WERI-Rb-1 (cell line): ENCODE measurements around the gene GAL3ST2.

Experiments
- DNase-seq: peaks from one replicate; pipeline ENCODE4 v3.0.0-alpha.2; 2020
- H3K27ac ChIP-seq: fragments of 250-450 bp; sonication (Bioruptor Pico); 2 replicates; pipeline ENCODE4 v1.5.1; 2020; ENCODE audit warnings: mild to moderate bottlenecking, moderate library complexity
- H3K27me3 ChIP-seq: fragments of 250-450 bp; sonication (Bioruptor Pico); 2 replicates; pipeline ENCODE4 v1.5.1; 2021; ENCODE audit warnings: mild to moderate bottlenecking, low read depth, moderate library complexity; ENCODE audit not compliant: insufficient read depth, severe bottlenecking
- H3K36me3 ChIP-seq: fragments of 250-450 bp; sonication (Bioruptor Pico); 2 replicates; pipeline ENCODE4 v1.5.1; 2020; ENCODE audit warnings: mild to moderate bottlenecking, moderate library complexity
- H3K4me3 ChIP-seq: 2 replicates; pipeline ENCODE4 v1.5.1; 2011; ENCODE audit warnings: low read depth, mild to moderate bottlenecking, control low read depth, low read length
- H3K9me3 ChIP-seq: fragments of 250-450 bp; sonication (Bioruptor Pico); 2 replicates; pipeline ENCODE4 v1.5.1; 2021; ENCODE audit warnings: mild to moderate bottlenecking, moderate library complexity; ENCODE audit not compliant: severe bottlenecking
- TF ChIP-seq, protein P1 (sequence below): IDR thresholded peaks from 2 replicates; pipeline ENCODE4 v1.5.1; 2011; ENCODE audit warnings: low read depth, mild to moderate bottlenecking, control low read depth, inconsistent platforms, low read length

GAL3ST2 gene

DNA sequence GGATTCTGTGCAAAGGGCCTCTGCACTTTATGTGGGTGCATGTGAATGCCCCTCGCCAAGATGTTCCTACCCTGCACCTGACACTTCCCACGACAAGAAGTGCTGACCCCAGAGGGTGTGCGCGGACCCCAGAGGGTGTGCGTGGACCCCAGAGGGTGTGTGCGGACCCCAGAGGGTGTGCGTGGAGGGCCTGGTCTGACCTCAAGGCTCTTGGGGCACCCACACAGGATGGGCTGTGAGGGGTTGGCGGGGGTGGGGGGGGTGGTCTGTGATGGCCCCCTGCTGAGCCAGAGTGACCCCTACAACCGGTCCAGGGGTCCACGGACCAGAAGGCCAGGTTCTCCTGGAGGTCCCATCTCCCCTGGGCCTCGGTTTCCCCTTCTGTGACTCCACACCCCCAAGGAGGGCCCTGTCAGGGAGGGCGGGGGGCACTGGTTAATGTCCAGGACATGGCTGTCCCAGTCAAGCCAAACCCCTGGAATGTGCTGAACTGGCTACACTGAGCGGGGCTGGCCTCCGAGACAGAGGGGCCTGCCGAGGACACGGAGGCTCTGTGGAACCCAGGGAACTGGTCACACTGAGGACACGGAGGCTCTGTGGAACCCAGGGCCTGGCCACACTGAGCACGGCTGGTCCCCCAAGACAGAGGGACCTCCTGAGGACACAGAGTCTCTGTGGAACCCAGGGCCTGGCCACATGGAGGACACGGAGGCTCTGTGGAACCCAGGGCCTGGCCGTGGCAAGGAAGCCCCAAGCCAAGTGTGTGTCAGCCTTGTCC is 35.5 kb downstream of the GAL3ST2 start:
- H3K9me3 ChIP-seq = no peaks in the 10 kb centered on the region
- no peak for DNase-seq
- no peak overlapping the region for H3K4me3 ChIP-seq
- no peak overlapping the region for H3K27ac ChIP-seq
- no peaks in the 10 kb centered on the region for H3K27me3 ChIP-seq
- TF ChIP-seq, protein P1, sequence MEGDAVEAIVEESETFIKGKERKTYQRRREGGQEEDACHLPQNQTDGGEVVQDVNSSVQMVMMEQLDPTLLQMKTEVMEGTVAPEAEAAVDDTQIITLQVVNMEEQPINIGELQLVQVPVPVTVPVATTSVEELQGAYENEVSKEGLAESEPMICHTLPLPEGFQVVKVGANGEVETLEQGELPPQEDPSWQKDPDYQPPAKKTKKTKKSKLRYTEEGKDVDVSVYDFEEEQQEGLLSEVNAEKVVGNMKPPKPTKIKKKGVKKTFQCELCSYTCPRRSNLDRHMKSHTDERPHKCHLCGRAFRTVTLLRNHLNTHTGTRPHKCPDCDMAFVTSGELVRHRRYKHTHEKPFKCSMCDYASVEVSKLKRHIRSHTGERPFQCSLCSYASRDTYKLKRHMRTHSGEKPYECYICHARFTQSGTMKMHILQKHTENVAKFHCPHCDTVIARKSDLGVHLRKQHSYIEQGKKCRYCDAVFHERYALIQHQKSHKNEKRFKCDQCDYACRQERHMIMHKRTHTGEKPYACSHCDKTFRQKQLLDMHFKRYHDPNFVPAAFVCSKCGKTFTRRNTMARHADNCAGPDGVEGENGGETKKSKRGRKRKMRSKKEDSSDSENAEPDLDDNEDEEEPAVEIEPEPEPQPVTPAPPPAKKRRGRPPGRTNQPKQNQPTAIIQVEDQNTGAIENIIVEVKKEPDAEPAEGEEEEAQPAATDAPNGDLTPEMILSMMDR = no peak
- H3K36me3 ChIP-seq = no peaks in the 10 kb centered on the region

DNA sequence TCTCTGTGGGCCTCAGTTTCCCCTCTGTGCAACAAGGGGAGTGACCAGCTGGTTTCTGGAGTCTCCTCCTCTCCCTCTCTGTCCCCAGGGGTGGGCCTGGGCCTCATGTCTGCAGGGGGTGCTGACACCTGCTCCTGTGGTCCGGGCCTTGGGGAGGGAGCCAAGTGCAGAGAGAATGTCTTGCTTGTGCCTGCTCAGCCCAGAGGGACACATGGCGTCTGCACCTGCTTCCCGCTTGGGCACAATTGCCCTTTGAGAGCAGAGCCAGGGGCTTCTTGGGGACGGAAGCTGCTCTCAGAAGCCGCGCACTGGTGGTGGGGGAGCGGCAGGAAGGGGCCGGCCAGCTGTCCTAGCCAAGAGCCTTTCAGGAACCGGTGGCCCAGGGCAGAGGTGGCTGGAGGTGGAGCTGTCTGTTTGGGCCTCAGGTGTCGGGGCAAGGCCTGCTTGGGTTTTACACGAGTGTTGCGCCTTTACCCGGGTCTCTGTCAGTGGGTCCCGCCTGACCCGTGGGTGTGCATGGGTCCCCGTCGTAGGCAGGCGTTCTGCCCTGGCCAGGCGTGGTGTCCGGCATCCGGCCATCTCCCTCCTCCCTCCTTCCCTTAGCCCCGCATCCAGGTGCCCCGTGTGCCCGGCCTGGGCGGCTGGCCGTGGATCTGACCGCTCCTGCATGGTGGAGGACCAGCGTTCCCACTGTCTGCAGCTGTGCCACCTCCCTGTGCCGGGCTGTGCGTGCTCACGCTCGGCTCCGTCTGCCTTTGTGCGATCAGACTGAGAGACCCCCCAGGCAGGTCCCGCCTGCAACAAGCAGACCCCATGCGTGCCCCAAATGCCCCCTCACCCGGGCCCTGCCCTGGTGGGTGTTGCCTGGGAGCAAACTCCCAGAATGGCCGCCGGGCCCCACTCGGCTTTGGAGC is 36.4 kb downstream of the GAL3ST2 start:
- Histone ChIP-seq H3K36me3 (no peaks in the 10 kb centered on the region), H3K9me3 (no peaks in the 10 kb centered on the region), H3K27me3 (no peaks in the 10 kb centered on the region), H3K4me3 (no peak overlapping the region), H3K27ac (no peak overlapping the region)
- no peak for DNase-seq
- TF ChIP-seq, protein P1 = no peak

DNA sequence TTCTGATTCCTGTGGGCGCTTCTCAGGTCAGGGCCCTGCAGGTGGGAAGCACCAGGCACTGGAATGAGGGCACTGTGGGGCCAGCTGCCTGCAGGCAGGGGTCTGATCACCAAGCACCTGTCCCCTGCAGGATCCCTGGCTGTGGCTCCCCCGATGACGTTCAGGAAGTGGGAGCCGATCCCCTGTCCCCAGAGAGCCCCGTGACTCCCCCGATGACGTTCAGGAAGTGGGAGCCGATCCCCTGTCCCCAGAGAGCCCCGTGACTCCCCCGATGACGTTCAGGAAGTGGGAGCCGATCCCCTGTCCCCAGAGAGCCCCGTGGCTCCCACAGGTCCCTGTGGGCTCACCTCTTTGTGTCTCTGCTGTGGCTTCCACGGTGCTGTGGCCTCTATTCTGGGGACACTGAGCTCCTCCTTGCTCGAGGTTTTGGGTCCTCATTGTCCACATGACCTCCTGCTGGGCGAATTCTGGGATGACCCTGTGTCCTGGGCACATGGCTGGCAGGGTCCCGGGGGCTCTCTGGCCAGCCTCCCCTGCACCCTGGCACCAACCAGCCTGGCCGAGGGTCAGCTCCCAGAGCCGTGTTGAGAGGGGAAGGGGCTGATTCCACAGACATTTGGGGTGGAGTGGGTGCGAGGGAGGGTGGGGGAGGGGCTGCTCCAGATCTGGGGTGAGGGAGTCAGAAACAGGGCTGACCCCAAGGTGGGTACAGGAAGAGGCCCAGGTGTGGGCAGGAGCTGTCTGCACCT is 37.2 kb downstream of the GAL3ST2 start:
- Histone ChIP-seq H3K27ac (no peak overlapping the region), H3K27me3 (no peaks in the 10 kb centered on the region), H3K9me3 (no peaks in the 10 kb centered on the region), H3K4me3 (no peak overlapping the region), H3K36me3 (no peaks in the 10 kb centered on the region)
- TF ChIP-seq, protein P1 = no peak
- DNase-seq = no peak

DNA sequence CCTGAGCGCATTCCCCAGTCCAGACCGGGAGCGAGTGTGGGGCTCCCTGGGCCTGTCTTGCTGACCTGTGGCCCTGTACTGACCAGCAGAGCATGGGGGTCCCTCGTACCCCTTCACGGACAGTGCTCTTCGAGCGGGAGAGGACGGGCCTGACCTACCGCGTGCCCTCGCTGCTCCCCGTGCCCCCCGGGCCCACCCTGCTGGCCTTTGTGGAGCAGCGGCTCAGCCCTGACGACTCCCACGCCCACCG is 37.7 kb downstream of the GAL3ST2 start:
- no peak overlapping the region for H3K27ac ChIP-seq
- H3K36me3 ChIP-seq = no peaks in the 10 kb centered on the region
- H3K9me3 ChIP-seq = no peaks in the 10 kb centered on the region
- TF ChIP-seq, protein P1 = no peak
- DNase-seq = no peak
- no peaks in the 10 kb centered on the region for H3K27me3 ChIP-seq
- H3K4me3 ChIP-seq = no peak overlapping the region

DNA sequence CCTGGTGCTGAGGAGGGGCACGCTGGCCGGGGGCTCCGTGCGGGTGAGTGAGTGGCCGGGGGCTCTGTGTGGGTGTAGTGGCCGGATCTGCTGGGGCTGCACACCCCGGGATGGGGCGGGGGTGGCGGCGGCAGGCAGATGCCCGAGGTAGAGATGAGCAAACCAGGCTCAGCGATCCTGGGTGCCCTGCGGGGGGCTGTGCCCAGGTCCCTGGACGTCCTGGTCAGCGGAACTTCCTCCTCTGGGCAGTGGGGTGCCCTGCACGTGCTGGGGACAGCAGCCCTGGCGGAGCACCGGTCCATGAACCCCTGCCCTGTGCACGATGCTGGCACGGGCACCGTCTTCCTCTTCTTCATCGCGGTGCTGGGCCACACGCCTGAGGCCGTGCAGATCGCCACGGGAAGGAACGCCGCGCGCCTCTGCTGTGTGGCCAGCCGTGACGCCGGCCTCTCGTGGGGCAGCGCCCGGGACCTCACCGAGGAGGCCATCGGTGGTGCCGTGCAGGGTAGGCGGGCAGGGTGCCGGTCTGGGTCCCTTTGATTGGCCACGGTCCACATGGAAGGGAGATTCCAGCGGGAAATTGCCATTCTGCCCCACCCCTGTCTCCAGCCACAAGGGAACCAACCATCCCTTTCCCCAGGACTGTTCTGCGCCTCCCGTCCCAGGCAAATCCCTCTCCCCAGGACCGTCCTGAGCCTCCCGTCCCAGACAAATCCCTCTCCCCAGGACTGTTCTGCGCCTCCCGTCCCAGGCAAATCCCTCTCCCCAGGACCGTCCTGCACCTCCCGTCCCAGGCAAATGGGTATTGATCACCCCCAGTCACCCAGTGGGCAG is 38.2 kb downstream of the GAL3ST2 start:
- peak; percentile 53 for DNase-seq
- H3K9me3 ChIP-seq = no peaks in the 10 kb centered on the region
- TF ChIP-seq, protein P1 = no peak
- no peak overlapping the region for H3K4me3 ChIP-seq
- H3K27ac ChIP-seq = no peak overlapping the region
- H3K36me3 ChIP-seq = no peaks in the 10 kb centered on the region
- H3K27me3 ChIP-seq = no peaks in the 10 kb centered on the region
